Measurements from ENCODE around the gene GALNT1. TPM values are rescaled to one million over a fixed set of nuclear protein-coding genes. Genes with fewer than 3 reads are reported as not detected.

The GALNT1 gene
- total RNA-seq, 2 experiments from 2014 or later = 36.2 to 42.7 TPM

DNA sequence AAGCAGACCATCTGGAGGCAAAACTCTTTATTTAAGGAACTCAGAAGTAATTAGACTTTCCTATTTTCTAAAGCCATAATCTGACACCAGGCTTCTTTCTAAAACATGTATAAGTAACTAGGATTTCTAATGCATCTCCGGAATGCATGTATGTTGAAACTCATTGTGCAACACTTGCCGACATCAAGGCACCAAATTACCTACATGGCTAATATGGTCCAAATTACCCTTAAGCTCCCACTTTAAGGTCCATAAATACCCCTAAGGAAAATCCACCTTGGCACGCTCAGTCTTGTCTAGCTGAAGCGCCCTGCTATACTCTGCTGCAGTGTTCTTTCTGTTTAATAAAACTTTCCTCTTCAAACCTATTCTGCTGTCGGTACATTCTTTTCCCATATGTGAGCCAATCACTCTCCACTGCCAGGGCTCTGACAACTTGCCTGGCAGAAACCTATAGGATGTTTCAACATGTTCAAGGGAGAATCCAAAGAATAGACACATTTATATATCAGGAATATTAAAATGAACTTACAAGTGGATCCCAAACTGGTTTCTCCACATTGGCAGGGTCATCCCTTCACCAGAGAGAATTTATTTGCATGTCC, 171.9 kb downstream of the GALNT1 start:
- CTCF ChIA-PET = no interaction called here
- no peaks in the 10 kb centered on the region for H3K9me3 Mint-ChIP-seq (ENCODE audit: low read depth)
- no peak overlapping the region for H3K27ac Mint-ChIP-seq
- H3K36me3 Mint-ChIP-seq = no peaks in the 10 kb centered on the region
- no peak overlapping the region for H3K4me3 Mint-ChIP-seq
- no peaks in the 10 kb centered on the region for H3K4me1 Mint-ChIP-seq
- ATAC-seq = no peak
- H3K27me3 Mint-ChIP-seq = peaks cover 16% of the 10 kb centered on the region
- DNase-seq = no peak

- H3K9me3 Mint-ChIP-seq (ENCODE audit: low read depth) = no peaks in the 10 kb centered on the region
- no peaks in the 10 kb centered on the region for H3K4me1 Mint-ChIP-seq
- CTCF ChIA-PET = no interaction called here
- ATAC-seq (no peak), DNase-seq (no peak)
- no peaks in the 10 kb centered on the region for H3K36me3 Mint-ChIP-seq
- peaks cover 18% of the 10 kb centered on the region for H3K27me3 Mint-ChIP-seq
- H3K27ac Mint-ChIP-seq = no peak overlapping the region
- H3K4me3 Mint-ChIP-seq = no peak overlapping the region
These were observed 172.9 kb downstream of the GALNT1 start for GRCh38 chr18:35754464-35754863.

DNA sequence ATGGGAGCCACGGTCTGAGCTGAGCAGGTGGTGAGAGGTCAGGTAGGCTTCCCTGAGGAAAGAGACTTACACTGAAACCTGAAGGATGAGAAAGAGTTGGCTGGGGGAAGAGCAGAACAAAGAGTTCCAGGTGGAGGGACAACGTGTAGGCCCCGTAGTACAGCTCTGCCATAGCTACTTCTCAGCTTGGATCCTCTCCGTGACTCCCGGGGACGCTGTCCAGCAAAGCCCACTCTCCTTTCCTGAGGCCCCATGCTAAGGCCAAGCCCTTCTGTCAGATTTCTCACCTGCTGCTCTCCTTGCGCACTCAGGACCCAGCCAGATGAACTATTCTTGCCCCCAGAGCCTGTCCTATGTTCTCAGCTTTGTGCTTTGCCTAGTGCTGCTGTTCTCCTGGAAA, 173.8 kb downstream of the GALNT1 start:
- no peak for DNase-seq
- CTCF ChIA-PET = interaction anchor here (1.2 kb wide), 1 partner anchor 532 kb away, joined by 3 read pairs; no protein-coding TSS in a partner anchor
- no peaks in the 10 kb centered on the region for H3K4me1 Mint-ChIP-seq
- no peaks in the 10 kb centered on the region for H3K9me3 Mint-ChIP-seq (ENCODE audit: low read depth)
- no peaks in the 10 kb centered on the region for H3K36me3 Mint-ChIP-seq
- peaks cover 18% of the 10 kb centered on the region for H3K27me3 Mint-ChIP-seq
- no peak overlapping the region for H3K4me3 Mint-ChIP-seq
- H3K27ac Mint-ChIP-seq = no peak overlapping the region
- no peak for ATAC-seq

DNA sequence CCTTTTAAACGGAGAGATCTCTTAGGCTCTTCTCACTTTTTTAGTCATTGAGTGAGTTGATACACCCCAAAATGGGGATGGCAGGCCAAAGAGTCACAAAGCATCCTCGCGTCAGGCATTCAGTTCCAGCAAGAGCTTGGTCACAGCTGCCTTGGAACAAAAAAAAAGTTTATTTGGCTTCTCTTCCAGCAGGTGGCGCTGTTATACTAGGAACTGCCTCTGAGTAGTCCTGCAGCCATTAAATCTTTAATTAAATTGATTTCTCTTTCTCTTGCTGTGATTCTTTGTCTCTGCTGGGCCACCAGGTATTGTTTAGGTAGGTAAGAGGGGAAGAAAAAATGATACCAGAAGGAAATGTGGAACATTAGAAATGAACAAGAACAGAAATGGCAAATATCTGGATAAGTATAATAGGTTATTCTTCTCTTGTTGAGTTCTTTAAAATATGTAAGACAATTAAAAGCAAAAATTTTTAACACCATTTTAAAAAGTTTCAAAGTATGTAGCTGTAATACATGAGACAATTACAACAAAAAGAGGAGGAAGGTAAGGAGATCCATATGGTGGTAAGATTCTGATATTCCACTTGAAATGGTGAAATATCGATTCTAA, 175.1 kb downstream of the GALNT1 start:
- Mint-ChIP-seq H3K4me3 (no peak overlapping the region), H3K27me3 (peaks cover 18% of the 10 kb centered on the region), H3K27ac (no peak overlapping the region), H3K36me3 (no peaks in the 10 kb centered on the region), H3K9me3 (ENCODE audit: low read depth) (no peaks in the 10 kb centered on the region), H3K4me1 (no peaks in the 10 kb centered on the region)
- DNase-seq (peak; percentile 61), ATAC-seq (peak; percentile 69)
- CTCF ChIA-PET = interaction anchor here (0.6 to 1.4 kb wide), 16 partner anchors 12 to 531 kb away, joined by 3 to 13 read pairs (median 3); no protein-coding TSS in a partner anchor

Small RNA genes lying within 50 kb of the gene (microRNA-seq; reads per million reads assigned to microRNA genes)
- gene MIR3975 = not detected

Other genes with a start within 250 kb of the GALNT1 start
- 10 to 100 TPM; 44.2 to 51.7 TPM for gene ZNF24, start 237.3 kb upstream of the GALNT1 start, total RNA-seq
- 1 to 10 TPM in 1 of 2 experiments, under 1 TPM in 1; 0.70 to 1.1 TPM for gene ZNF396, start 204.4 kb upstream of the GALNT1 start, total RNA-seq
- gene INO80C, start 83.8 kb upstream of the GALNT1 start, total RNA-seq = 10 to 100 TPM; 18.5 TPM

Measured in activated CD8-positive, alpha-beta memory T cell treated with anti-CD3 and anti-CD28 coated beads, Interleukin-2, amount 10 ng/mL, durations not matched to agents 7 days and 5 days (primary cell).